DMS114 treated with DMSO at 0.1 percent for 48 hours (cell line): Measurements from ENCODE around the gene CDKAL1.

Experiments
- DNase-seq: peaks from one replicate; lab custom pipeline; 2025; ENCODE audit not compliant: unreplicated experiment; lab: John Stamatoyannopoulos, UW

CDKAL1 gene

DNA sequence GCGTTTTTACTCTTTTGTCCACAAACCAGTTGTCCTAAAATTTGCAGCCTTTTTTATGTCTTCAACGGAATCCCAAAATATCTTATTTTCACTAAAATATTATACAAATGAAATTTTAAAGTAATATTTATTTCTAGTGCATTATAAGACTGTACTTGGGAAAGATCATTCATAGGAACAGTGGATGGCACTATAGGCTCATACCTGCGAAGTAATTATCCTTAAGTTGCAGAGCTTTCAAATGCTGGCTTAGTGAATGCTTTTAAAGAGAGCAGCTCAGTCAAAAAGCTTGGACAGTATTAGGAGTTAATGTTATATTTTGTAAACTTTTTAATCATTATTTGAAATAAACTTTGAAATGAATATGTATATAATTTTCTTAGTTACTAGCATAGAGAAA is 254.9 kb downstream of the CDKAL1 start:
- no peak for DNase-seq

DNA sequence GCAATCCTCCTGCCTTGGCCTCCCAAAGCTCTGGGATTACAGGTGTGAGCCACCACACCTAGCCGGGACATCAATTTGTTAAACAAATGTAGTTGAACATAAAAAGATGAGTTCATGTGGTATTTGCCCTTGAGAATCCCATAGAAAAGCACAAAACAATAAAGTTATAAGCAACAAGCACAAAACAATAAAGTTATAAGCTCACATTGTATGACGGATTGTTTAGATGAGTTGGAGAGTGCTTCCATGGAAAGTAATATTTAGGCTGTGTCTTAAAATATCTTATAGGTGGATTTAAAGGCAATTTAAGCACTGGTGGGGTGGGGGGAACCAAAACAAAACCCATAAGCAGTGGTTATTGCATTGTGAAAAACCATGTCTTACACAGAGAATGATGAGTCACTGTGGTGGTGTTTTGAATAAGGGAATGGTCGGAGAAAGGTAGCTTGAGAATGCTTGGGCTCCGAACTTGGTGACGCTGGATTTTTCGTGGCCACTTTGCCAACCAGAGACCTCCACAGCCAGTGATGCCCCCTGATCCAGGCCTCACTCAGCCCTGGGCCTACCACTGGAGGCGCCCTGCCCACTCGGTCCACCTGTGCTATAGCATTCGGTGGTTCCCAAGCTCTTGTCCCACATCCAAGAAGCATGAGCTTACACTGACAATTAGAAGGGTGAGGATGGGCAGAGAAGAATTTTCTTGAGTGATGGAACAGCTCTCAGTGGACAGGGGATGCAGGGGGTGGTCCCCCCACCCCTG is 256.0 kb downstream of the CDKAL1 start:
- no peak for DNase-seq

GRCh38 chr6:20791074-20791473 is 256.8 kb downstream of the CDKAL1 start:
- no peak for DNase-seq

- DNase-seq, result no peak
Measured at GRCh38 chr6:20791944-20792343, 257.7 kb downstream of the CDKAL1 start.

DNA sequence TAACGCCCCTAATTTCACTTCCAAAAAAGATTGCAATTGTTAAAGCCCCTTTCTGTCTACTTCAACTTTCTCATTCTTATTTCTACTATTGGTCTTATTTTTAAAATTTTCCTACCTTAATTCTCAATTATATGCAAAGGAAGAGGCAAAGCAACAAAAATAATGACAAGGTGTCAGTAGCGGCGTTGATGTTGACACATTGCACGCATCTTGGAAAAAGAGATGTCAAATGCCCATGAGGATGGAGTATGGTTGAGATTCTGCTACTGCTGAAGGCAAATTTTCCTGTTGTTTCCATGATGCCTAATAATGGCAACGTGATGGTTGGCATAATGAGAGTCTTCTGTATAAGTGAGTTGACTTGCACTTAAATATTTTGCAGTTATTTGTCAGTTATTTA is 258.9 kb downstream of the CDKAL1 start:
- no peak for DNase-seq

DNA sequence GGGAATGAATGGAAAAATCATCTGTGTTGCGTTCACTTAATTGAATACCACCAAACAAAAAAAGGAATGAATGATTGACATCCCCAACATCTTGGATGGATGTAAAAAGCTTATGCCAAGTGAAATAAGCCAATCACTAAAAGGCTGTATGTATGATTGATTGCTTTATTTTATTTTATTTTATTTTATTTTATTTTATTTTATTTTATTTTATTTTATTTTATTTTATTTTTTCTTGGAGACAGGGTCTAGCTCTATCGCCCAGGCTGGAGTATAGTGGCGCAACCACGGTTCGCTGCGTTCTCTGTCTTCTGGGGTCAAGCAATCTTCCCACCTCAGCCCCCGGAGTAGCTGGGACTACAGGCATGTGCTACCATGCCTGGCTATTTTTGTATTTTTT is 263.3 kb downstream of the CDKAL1 start:
- DNase-seq, result no peak

- DNase-seq, result no peak
Measured at GRCh38 chr6:20800229-20800628, 266.0 kb downstream of the CDKAL1 start.

GRCh38 chr6:20800653-20801052 is 266.4 kb downstream of the CDKAL1 start:
- DNase-seq, result no peak

DNA sequence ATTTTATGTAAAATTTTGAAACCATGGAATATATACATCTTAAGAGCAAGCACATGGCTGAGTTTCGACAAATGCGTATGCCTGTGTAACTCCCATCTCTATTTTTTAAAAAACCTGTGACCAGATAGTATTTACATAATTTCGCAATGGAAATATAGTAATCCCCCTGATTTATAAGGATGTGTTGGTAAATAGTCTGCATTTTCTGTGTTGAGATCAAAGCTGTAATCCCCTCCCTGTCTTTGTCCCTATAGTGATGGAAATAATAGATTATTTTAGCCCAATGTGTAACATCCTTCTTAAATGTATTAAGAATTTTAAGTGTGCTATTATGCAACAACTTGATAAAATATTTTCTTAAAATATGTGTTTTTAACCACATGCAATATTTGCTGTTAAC is 267.3 kb downstream of the CDKAL1 start:
- DNase-seq, result no peak

- no peak for DNase-seq
Measured at GRCh38 chr6:20802596-20802995, 268.3 kb downstream of the CDKAL1 start.

DNA sequence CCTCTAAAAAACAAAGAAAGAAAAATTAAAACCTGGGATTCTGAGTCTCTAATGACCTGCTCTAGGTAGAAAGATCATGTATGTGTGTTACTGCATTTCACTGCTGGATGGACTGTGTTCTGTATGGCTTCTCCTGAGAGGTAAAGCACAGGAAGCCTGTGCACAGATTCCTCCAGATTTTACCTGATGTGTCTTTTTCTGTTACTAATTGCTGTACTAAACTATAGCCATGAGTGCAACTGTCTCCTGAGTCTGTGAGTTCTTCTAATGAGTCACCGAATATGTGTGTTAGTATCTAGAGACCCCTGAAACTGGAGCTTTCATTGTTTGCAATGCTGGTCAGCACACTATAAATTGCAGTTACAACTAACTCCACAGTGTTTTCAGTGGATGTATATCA is 270.8 kb downstream of the CDKAL1 start:
- DNase-seq, result no peak

- DNase-seq, result no peak
Measured at GRCh38 chr6:20806669-20807068, 272.4 kb downstream of the CDKAL1 start.

GRCh38 chr6:20808439-20808838 is 274.2 kb downstream of the CDKAL1 start:
- DNase-seq, result no peak

GRCh38 chr6:20808924-20809323 is 274.7 kb downstream of the CDKAL1 start:
- no peak for DNase-seq

DNA sequence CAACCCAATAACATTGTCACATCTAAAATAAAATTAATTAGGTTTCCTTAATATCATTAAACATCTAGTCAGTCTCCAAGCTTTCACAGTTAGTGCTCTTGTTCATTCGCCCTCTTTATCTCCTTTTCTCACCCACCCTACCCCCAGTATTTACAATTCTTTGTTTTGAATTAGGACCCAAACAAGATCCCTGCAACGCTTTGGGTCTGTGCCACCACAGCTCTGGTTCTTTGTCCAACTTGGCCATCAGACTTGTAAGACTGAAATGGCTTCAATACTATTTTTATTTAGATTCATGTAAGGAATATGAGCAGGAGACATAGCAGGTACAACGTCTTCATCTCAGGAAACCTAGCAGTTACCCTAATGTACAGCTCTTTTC is 276.5 kb downstream of the CDKAL1 start:
- DNase-seq, result no peak

DNA sequence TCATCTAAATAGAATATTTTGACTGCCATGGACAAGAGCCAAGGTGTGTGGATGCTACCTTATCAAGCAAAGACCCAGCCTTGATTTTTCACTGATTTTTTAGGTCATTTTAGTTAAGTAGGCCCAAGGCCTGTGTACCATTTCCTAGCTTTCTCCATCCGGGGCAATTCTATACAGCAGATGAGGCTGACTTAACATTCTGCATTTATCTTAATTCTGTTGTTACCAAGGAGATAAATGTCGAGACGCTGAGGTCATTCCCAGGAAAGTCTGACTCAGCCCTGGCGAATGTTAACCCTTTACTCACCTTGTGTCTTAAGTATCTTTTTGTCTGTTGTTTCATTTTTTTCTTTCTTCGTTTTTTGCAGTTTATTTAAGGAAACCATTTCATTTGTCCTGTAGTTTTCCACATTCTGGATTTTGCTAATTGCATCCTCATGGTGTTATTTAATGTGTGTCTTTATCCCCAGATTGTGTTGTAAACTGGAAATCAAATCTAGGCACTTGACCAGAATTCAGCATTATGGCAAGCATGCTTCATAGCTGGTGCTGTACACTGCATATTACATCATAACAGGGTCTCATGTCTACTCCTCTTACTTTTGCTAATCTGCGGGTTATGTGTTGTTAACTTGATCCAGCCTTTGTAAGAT is 277.0 kb downstream of the CDKAL1 start:
- no peak for DNase-seq

DNA sequence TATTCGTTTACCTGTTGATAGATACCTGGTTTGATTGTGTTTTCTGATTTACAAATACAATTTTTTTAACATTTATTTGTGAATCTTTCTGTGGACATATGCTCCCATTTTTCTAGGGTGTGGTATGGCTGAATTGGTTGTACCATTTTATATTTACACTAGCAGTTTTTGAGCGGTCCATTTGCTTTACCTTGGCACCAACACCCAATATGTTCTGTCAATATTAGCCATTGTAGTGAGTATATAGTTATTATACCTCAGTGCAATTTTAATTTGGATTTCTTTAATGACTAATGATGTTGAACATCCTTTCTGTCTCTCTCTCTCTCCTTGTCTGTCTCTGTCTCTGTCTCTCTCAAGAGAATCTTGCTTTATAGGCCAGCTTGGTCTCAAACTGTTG is 278.5 kb downstream of the CDKAL1 start:
- DNase-seq, result no peak

- DNase-seq, result no peak
Measured at GRCh38 chr6:20814494-20814893, 280.2 kb downstream of the CDKAL1 start.

GRCh38 chr6:20816126-20816525 is 281.9 kb downstream of the CDKAL1 start:
- DNase-seq, result no peak

DNA sequence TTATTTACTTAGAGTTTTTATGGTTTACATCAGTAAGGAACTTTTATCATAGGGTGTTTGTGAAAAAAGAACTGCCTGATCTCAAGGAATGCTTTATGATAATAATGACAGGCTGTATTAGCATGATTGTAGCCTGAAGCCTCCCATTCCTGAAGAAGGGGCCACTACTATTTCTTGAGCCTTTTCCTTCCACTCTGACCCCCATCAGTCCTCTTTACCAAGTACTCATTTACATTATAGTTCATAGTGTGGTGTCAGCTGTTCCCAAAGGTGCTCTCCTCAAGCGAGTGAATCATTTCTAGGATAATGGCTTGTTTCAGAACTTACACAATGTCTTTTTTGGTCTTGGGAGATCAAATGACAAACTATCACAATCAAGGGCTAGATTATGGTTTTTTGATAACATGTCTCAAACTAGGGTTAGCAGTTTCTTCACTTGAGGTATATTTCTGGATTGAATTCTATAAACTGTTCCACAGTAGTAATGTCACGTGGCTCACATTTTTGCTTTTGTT is 283.6 kb downstream of the CDKAL1 start:
- no peak for DNase-seq

- no peak for DNase-seq
Measured at GRCh38 chr6:20819774-20820400, 285.6 kb downstream of the CDKAL1 start.

DNA sequence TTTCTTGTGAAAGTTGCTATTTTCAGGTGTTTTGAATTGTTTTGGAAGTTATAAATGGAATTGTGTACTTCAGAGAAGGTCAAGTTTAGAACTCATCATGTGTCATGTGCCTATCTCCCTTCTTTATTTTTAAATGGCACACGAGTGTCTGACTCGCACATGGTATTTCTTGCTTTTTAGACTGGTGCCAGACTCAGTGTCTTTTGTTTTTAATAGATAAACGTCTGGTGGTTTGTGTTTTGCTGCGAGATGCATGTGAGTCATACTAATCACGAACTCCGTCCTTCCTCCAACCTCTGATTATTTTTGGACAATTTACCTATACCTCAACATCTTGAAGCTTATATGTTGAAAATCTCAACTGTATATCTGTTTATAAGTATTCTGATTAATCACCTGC is 292.1 kb downstream of the CDKAL1 start:
- DNase-seq, result no peak
